Hair follicular keratinocyte (primary cell): Measurements from ENCODE around the gene BMP7. TPM values are rescaled to one million over a fixed set of nuclear protein-coding genes. Genes with fewer than 3 reads are reported as not detected.

Experiments used
- total RNA-seq: library from RNA; depleted of rRNA; stranded (reverse); fragments of >200 nt; gene quantifications from 2 replicates; pipeline ENCODE4 v1.2.3, GENCODE V29; 2015

The BMP7 gene
- total RNA-seq = not detected in 2 replicates

DNA sequence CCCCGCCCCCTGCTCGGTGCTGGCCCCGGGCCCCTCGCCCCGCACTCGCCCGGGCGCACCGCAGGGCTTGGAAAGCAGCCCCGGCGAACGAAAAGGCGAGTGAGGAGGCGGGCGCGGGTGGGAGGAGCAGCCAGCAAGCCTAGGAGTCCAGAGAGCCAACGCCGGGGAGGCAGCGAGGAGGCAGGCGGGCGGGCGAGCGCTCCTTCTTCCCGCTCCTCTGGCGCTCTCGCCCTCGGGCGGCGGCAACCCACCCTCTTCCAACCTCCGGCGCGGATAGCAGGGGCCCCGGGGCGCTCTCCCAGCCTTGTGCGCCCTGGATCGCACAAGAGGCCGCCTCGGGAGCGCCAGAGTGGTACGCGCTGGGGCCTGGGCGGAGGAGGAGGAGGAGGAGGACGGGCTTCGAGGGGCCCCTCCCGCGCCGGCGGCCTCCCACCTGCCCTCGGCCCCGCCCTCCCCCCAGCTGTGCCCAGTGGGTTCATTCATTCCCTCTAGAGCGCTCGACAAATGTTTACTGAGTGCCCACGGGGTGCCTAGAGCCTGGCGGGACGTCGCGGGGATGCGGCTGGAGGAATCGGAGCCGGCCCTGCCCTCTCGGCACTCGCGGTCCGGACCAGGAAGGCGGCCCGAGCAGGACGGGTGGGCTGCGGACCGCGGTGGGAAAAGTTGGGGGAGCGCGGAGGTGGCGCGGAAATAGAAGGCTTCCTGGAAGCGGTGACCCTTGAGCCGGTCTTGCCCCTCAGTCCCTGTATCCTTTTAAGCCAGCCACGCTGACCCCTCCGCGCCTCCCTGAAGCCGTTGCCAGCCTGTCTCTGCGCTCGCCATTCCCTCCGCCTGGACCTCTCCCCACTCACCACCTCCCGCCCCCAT is at the start of gene BMP7:
Gene BMP7 (minus strand): TSS at position 351 of the 867 bp plus-strand sequence. CDS start 519 bp downstream, outside the sequence.

Other genes with a start within 250 kb of the BMP7 start
- gene SPO11, start 63.2 kb upstream of the BMP7 start, total RNA-seq = not detected in 2 replicates
- gene RAE1, start 84.6 kb upstream of the BMP7 start, total RNA-seq = 25.3 and 46.7 TPM in 2 replicates
- 5.8 and 17.7 TPM in 2 replicates for gene RBM38, start 124.8 kb upstream of the BMP7 start, total RNA-seq